ENCODE data around the gene CASK.
A peak's percentile ranks its signal among the peaks of the same experiment; 100 is the strongest.
"Not testable (repeated sequence)": the region's sequence is repeated elsewhere in the genome, so short reads cannot be mapped to it uniquely, and the experiment has no call there.

Gene CASK

DNA sequence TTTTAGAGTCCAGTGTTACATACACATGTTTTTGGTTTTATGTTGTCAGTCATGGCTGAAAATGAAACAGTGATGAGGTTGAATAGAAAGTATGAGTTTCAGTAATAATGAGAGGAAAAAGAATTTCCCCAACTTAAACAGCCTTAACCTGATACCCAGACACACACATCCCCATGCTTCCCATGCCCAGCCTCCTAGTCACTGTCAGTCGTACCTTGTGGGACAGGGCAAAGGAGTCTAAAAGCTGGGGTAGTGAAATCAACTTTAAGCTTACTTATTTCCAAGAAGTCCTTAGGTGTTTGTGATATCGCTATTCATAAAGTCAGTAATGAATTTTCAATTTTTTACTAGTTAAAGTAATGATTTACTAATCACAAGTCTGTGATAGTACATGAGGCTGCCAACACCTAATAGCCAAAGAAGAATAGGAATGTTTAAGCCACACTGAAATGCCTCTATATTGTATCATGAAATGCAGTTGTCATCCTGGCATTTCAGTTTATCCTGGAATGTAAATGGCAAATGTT, 258.9 kb downstream of the CASK start:
- H3K4me3 ChIP-seq (ENCODE audit: low read length), result no peak overlapping the region
- no peak for TF ChIP-seq CTCF (conservative IDR thresholded peaks at IDR 0.05; ENCODE audit: low read length)
- DNase-seq (ENCODE audit: low read depth), result peak; percentile 18

DNA sequence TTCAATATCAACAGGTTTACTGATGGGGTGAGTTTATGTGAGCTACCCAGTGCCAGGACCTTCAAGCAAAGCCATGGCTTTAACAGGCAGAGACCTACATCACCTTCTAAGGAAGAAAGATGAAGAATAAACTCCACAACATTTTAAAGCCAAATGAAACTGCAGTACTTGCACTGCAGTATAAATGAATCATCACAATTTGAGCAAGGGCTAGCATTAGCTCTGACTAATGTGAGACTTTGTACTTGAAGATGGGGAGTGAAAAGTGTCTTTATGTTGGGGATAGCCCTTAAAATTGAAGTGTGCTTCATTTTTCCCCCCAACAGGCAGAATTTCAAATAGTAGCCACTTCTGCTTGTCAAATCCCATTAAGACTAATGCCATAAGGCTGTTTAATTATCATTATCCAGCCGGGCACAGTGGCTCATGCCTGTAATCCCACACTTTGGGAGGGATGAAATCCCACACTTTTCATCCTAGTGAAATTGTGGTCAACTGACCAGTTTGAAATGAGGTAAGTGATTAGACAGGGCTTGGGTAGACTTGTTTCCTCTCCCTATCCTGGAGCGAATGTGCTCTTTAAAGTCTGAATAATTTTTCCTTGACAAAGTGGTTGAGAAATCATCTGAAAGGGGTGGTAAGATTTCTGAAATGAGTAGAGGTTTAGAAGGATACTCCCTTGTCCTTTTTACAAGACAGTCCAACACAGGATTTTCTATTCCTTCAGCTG, 261.8 kb downstream of the CASK start:
- TF ChIP-seq CTCF (conservative IDR thresholded peaks at IDR 0.05; ENCODE audit: low read length), result no peak
- DNase-seq (ENCODE audit: low read depth), result peak; percentile 30
- H3K4me3 ChIP-seq (ENCODE audit: low read length), result no peak overlapping the region

DNA sequence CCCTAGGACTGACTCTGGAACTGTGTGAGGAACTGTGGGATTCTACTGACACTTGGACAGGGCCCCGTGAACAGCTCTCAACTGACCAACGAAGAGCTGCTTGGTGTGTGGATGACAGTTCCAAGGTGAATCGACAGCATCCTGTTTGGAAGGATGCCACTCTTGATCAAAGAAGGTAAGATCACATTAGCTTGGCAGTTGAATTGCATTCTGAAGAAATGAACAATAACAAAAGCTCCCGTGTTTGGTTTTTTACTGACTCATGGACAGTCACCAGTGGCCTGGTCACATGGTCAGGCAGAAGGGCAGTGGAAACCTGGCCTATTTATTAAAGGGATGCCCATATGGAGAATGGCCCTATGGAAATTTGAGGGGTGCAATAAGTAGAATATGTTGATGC, 267.7 kb downstream of the CASK start:
- no peak for TF ChIP-seq CTCF (conservative IDR thresholded peaks at IDR 0.05; ENCODE audit: low read length)
- DNase-seq (ENCODE audit: low read depth), result no peak
- no peak overlapping the region for H3K4me3 ChIP-seq (ENCODE audit: low read length)

GRCh38 chrX:41655101-41655500, 268.3 kb downstream of the CASK start:
- no peak for DNase-seq (ENCODE audit: low read depth)
- no peak overlapping the region for H3K4me3 ChIP-seq (ENCODE audit: low read length)
- no peak for TF ChIP-seq CTCF (conservative IDR thresholded peaks at IDR 0.05; ENCODE audit: low read length)

DNA sequence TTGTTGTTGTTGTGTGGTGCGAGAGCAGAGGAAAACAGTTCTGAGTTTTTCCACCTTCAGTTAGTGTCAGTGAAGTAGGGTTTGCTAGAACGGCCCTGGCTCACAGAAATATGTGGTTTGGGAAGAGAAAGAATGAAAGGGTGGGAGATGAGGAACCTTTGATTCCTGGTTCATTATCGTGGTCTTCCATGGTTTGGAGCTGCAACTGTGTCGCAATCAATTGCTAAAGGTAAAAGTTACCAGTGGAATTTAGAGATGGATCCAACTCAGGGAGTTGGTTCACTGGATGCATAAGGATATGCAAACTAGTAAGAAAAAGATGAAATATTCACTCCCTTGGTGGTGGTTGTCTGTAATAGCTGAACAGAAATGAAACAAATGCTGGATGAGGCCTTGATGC, 270.2 kb downstream of the CASK start:
- DNase-seq (ENCODE audit: low read depth), result no peak
- no peak overlapping the region for H3K4me3 ChIP-seq (ENCODE audit: low read length)
- TF ChIP-seq CTCF (conservative IDR thresholded peaks at IDR 0.05; ENCODE audit: low read length), result no peak

DNA sequence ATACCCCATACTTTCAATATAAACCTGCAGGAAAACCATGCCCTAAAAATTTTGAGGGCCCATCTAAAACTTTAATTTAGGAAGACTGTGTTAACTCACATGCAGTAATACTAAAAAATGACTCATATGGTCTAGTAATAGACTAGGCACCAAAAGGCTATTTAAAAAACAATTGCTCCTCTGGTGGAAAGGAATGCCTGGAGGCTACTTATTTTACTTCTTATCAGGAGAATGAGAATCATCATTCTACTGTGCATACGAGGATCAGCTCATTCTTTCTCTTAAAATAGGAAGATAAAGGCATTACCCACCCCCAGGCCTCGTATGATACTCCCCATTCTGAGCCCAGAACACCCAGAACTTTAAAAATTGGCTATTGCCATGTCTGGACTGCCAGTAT, 277.2 kb downstream of the CASK start:
- not testable (repeated sequence) for H3K4me3 ChIP-seq (ENCODE audit: low read length); DNase-seq (ENCODE audit: low read depth)

DNA sequence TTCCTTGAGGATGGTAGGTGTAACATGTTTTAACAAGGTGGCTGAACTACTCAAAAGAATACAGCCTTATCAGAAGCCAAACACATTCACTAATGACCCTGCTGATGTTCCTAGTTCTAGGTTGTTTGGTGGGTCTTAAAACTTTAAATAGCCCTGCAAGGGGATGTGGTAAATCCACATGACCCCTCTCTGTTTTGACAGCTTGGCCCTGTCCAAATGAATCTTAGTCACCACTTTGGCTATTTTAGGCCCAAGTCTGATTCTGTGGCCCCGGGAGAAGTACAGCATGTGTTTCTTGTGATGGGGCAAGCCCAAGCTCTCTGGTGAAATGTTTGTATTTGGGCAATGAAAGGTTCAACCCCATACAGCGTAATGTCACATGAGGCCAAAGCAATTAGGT, 289.1 kb downstream of the CASK start:
- no peak for DNase-seq (ENCODE audit: low read depth)
- H3K4me3 ChIP-seq (ENCODE audit: low read length), result no peak overlapping the region
- no peak for TF ChIP-seq CTCF (conservative IDR thresholded peaks at IDR 0.05; ENCODE audit: low read length)
